PC-9 (cell line): Measurements from ENCODE around the gene ADGRV1. TPM values are rescaled to one million over a fixed set of nuclear protein-coding genes. Genes with fewer than 3 reads are reported as not detected.
"Not testable (repeated sequence)": the region's sequence is repeated elsewhere in the genome, so short reads cannot be mapped to it uniquely, and the experiment has no call there.

Experiments
- BruUV-seq: library from RNA; stranded (reverse); fragments of 400-500 nt; replicated peaks from 2 replicates; lab custom pipeline; 2021; lab: Mats Ljungman, UMichigan
- CTCF ChIA-PET: fragments of 300-600 bp; sonication (Branson Sonifier 250); formaldehyde crosslinking; loops from one replicate; lab custom pipeline; 2022; ENCODE audit warnings: antibody characterized with exemption; lab: Charles Lee
- POLR2A ChIA-PET: fragments of 300-600 bp; sonication (Branson Sonifier 250); formaldehyde crosslinking; loops from one replicate; lab custom pipeline; 2022; ENCODE audit warnings: antibody characterized with exemption; ENCODE audit not compliant: unreplicated experiment; lab: Charles Lee
- DNase-seq, 2 experiments: peaks; one replicate each; pipeline versions ENCODE4 v3.0.0 to v3.0.0-alpha.2; 2015 to 2022; ENCODE audit warnings: mixed read lengths in 1 of 2
- H2AFZ ChIP-seq: fragments of 200-600 bp; sonication (generic); 2 replicates; pipeline ENCODE4 v1.8.1; 2017; ENCODE audit warnings: antibody characterized with exemption
- H3F3A ChIP-seq: fragments of 200-600 bp; sonication (generic); 2 replicates; pipeline ENCODE4 v1.8.1; 2017; ENCODE audit warnings: antibody characterized with exemption, mild to moderate bottlenecking, low read depth; ENCODE audit not compliant: insufficient read depth
- H3K27ac ChIP-seq: fragments of 200-600 bp; sonication (generic); 2 replicates; pipeline ENCODE4 v1.6.1; 2016; ENCODE audit warnings: mixed run types
- H3K27me3 ChIP-seq: fragments of 200-600 bp; sonication (generic); 2 replicates; pipeline ENCODE4 v1.6.1; 2016; ENCODE audit warnings: low read depth, mixed run types; ENCODE audit not compliant: insufficient read depth
- H3K36me3 ChIP-seq: fragments of 200-600 bp; sonication (generic); 2 replicates; pipeline ENCODE4 v1.6.1; 2016; ENCODE audit warnings: low read depth, mixed run types
- H3K4me1 ChIP-seq: fragments of 200-600 bp; sonication (generic); replicated peaks from 2 replicates; pipeline ENCODE4 v1.6.1; 2016; ENCODE audit warnings: mixed run types; ENCODE audit not compliant: insufficient read depth
- H3K4me2 ChIP-seq: fragments of 200-600 bp; sonication (generic); 2 replicates; pipeline ENCODE4 v1.6.1; 2017; ENCODE audit warnings: mixed run types
- H3K4me3 ChIP-seq: fragments of 200-600 bp; sonication (generic); 2 replicates; pipeline ENCODE4 v1.6.1; 2016; ENCODE audit warnings: mixed run types
- H3K79me2 ChIP-seq: fragments of 200-600 bp; sonication (generic); 2 replicates; pipeline ENCODE4 v1.6.1; 2017; ENCODE audit warnings: low read depth, mixed run types
- H3K9me2 ChIP-seq: fragments of 200-600 bp; sonication (generic); 2 replicates; pipeline ENCODE4 v1.8.1; 2017; ENCODE audit warnings: mild to moderate bottlenecking; ENCODE audit not compliant: insufficient read depth
- H3K9me3 ChIP-seq: fragments of 200-600 bp; sonication (generic); 2 replicates; pipeline ENCODE4 v1.8.1; 2016; ENCODE audit warnings: low read depth; ENCODE audit not compliant: insufficient read depth
- H4K20me1 ChIP-seq: fragments of 200-600 bp; sonication (generic); 2 replicates; pipeline ENCODE4 v1.8.1; 2017; ENCODE audit not compliant: insufficient read depth
- CTCF ChIP-seq: fragments of 200-600 bp; sonication (generic); conservative IDR thresholded peaks from 2 replicates; pipeline ENCODE4 v1.6.1; 2017; ENCODE audit warnings: mixed run types, antibody characterized with exemption, mild to moderate bottlenecking, moderate library complexity
- EZH2 ChIP-seq: fragments of 200-600 bp; sonication (generic); IDR thresholded peaks from 2 replicates; pipeline ENCODE4 v1.8.0; 2017; ENCODE audit warnings: antibody characterized with exemption, low read depth
- intact Hi-C: fragments of 100-400 bp; cut with micrococcal nuclease; formaldehyde crosslinking; loops from one replicate; pipeline ENCODE4 v1.10.0; 2022; ENCODE audit not compliant: unreplicated experiment
- total RNA-seq: library from RNA; stranded (reverse); gene quantifications from 2 replicates; pipeline ENCODE4 v1.2.3, GENCODE V29; 2021

ADGRV1 gene
- total RNA-seq, 1 experiment from 2014 or later = 1.0 TPM

- Histone ChIP-seq H3K4me3 (no peak overlapping the region), H3K9me3 (no peaks in the 10 kb centered on the region), H3F3A (no peaks in the 10 kb centered on the region), H3K4me2 (no peak overlapping the region), H2AFZ (no peak overlapping the region), H3K9me2 (no peaks in the 10 kb centered on the region), H3K79me2 (no peaks in the 10 kb centered on the region), H3K36me3 (no peaks in the 10 kb centered on the region), H3K4me1 (no peaks in the 10 kb centered on the region), H3K27me3 (no peaks in the 10 kb centered on the region), H4K20me1 (no peaks in the 10 kb centered on the region), H3K27ac (no peak overlapping the region)
- TF ChIP-seq EZH2 (no peak), CTCF (no peak)
- BruUV-seq = no TSS peak
- ChIA-PET CTCF (no interaction called here), POLR2A (interaction anchor here (0.6 kb wide), 1 partner anchor 47 kb away, joined by 4 read pairs; no protein-coding TSS in a partner anchor)
- intact Hi-C loops = no loop called here
- no peak for DNase-seq
Observed at GRCh38 chr5:90792725-90793124, 234.1 kb downstream of the ADGRV1 start.

- Histone ChIP-seq H3F3A (no peaks in the 10 kb centered on the region), H3K9me3 (no peaks in the 10 kb centered on the region), H3K4me2 (no peak overlapping the region), H3K79me2 (no peaks in the 10 kb centered on the region), H2AFZ (no peak overlapping the region), H4K20me1 (no peaks in the 10 kb centered on the region), H3K9me2 (no peaks in the 10 kb centered on the region), H3K27me3 (no peaks in the 10 kb centered on the region), H3K4me1 (no peaks in the 10 kb centered on the region), H3K36me3 (no peaks in the 10 kb centered on the region), H3K4me3 (no peak overlapping the region), H3K27ac (no peak overlapping the region)
- intact Hi-C loops = no loop called here
- POLR2A ChIA-PET = interaction anchor here (0.6 kb wide), 1 partner anchor 48 kb away, joined by 4 read pairs; no protein-coding TSS in a partner anchor
- no TSS peak for BruUV-seq
- TF ChIP-seq CTCF (peak; percentile 36; the same call in 1 of the 2 replicates), EZH2 (no peak)
- CTCF ChIA-PET = interaction anchor here (0.6 kb wide), 1 partner anchor 627 kb away, joined by 5 read pairs; no protein-coding TSS in a partner anchor
- no peak for DNase-seq
Observed at GRCh38 chr5:90793183-90793582, 234.6 kb downstream of the ADGRV1 start.

- intact Hi-C loops, H3F3A ChIP-seq, H3K9me3 ChIP-seq, H4K20me1 ChIP-seq, POLR2A ChIA-PET, H3K4me2 ChIP-seq, H2AFZ ChIP-seq, H3K36me3 ChIP-seq, H3K27ac ChIP-seq, H3K27me3 ChIP-seq, H3K4me1 ChIP-seq, BruUV-seq, H3K9me2 ChIP-seq, H3K79me2 ChIP-seq, DNase-seq, H3K4me3 ChIP-seq: not testable (repeated sequence)
- CTCF ChIA-PET = interaction anchor here (0.7 kb wide), 1 partner anchor 145 kb away, joined by 7 read pairs; no protein-coding TSS in a partner anchor
Observed at GRCh38 chr5:90796919-90797318, 238.3 kb downstream of the ADGRV1 start.

GRCh38 chr5:90800082-90800481, 241.5 kb downstream of the ADGRV1 start:
- H3K9me3 ChIP-seq, H3K36me3 ChIP-seq, CTCF ChIA-PET, H3K9me2 ChIP-seq, H2AFZ ChIP-seq, H3K4me3 ChIP-seq, BruUV-seq, H3K4me2 ChIP-seq, H3K27me3 ChIP-seq, POLR2A ChIA-PET, H3K27ac ChIP-seq, DNase-seq, H4K20me1 ChIP-seq, H3F3A ChIP-seq, H3K4me1 ChIP-seq, H3K79me2 ChIP-seq: not testable (repeated sequence)
- intact Hi-C loops = loop anchor here (5.0 kb wide), 1 partner anchor 617 kb away; no protein-coding TSS in a partner anchor

- intact Hi-C loops = loop anchor here (5.0 kb wide), 1 partner anchor 617 kb away; no protein-coding TSS in a partner anchor
- H3K27ac ChIP-seq, H3K36me3 ChIP-seq, H3K4me2 ChIP-seq, H3F3A ChIP-seq, POLR2A ChIA-PET, BruUV-seq, H2AFZ ChIP-seq, DNase-seq, H3K9me3 ChIP-seq, H4K20me1 ChIP-seq, H3K4me1 ChIP-seq, H3K9me2 ChIP-seq, H3K79me2 ChIP-seq, H3K27me3 ChIP-seq, H3K4me3 ChIP-seq: not testable (repeated sequence)
- CTCF ChIA-PET = interaction anchor here (0.5 kb wide), 1 partner anchor 832 kb away, joined by 3 read pairs; no protein-coding TSS in a partner anchor
Observed at GRCh38 chr5:90800515-90800914, 241.9 kb downstream of the ADGRV1 start.
